NCI-H510A treated with DMSO at 0.1 percent for 48 hours (cell line): Measurements from ENCODE around the gene NUFIP2.
"Not testable (repeated sequence)": the region's sequence is repeated elsewhere in the genome, so short reads cannot be mapped to it uniquely, and the experiment has no call there.

Experiments
- DNase-seq: peaks from one replicate; lab custom pipeline; 2025; lab: John Stamatoyannopoulos, UW

The NUFIP2 gene, protein sequence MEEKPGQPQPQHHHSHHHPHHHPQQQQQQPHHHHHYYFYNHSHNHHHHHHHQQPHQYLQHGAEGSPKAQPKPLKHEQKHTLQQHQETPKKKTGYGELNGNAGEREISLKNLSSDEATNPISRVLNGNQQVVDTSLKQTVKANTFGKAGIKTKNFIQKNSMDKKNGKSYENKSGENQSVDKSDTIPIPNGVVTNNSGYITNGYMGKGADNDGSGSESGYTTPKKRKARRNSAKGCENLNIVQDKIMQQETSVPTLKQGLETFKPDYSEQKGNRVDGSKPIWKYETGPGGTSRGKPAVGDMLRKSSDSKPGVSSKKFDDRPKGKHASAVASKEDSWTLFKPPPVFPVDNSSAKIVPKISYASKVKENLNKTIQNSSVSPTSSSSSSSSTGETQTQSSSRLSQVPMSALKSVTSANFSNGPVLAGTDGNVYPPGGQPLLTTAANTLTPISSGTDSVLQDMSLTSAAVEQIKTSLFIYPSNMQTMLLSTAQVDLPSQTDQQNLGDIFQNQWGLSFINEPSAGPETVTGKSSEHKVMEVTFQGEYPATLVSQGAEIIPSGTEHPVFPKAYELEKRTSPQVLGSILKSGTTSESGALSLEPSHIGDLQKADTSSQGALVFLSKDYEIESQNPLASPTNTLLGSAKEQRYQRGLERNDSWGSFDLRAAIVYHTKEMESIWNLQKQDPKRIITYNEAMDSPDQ

DNA sequence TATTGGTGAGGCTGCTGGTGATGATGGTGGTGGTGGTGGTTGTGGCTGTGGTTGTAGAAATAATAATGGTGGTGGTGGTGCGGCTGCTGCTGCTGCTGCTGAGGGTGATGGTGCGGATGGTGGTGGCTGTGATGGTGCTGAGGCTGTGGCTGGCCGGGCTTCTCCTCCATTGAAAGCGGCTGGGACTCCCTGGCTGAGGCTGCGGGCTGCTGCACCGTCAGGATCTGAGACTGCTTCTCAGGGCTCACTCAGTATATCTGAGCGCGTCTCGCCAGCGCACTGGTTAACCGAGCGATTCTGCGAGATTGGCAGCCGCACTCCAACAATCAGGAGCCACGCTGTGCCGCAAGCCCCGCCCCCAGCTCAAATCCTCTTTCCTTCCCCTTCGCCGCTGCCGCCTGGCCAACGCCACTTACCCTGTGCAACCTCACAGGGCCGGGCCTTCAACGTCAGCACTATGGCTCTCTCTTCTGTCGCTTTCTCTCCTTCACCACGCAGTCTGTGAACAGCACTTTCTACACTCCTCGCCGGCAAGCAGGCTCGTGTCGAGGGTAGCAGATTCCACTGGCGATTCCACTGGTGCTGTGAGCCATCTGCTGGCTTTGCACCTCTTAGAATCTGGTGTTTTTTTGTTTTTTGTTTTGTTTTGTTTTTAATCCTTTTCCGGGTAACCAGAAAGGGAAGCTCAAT is at the start of gene NUFIP2:
TSS of gene NUFIP2 (minus strand) at position 259 of the 690 bp plus-strand sequence. CDS start at position 170, 89 bp downstream.
- DNase-seq, result peak; percentile 99

DNA sequence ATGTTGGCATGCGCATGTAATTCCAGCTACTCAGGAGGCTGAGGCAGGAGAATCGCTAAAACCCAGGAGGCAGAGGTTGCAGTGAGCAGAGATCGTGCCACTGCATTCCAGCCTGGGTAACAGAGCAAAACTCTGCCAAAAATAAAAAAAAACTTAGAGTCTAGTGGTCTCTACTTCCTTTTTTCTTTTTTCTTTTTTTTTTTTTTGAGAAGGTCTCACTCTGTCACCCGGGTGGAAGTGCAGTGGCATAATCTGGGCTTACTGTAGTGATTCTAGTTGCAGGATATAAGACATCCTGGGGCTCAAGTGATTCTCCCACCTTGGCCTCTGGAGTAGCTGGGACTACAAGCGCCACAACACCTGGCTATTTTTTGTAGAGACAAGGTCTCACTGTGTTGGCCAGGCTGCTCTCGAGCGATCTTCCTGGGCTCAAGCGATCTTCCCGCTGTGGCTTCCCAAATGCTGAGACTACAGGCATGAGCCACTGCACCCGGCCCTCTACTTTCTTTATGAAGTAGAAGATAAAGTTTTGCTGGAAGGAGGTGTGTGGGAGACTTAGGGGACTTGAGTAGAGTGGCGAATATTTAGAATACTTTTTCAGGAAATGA is 48.3 kb upstream of the NUFIP2 start:
- DNase-seq, result no peak

DNA sequence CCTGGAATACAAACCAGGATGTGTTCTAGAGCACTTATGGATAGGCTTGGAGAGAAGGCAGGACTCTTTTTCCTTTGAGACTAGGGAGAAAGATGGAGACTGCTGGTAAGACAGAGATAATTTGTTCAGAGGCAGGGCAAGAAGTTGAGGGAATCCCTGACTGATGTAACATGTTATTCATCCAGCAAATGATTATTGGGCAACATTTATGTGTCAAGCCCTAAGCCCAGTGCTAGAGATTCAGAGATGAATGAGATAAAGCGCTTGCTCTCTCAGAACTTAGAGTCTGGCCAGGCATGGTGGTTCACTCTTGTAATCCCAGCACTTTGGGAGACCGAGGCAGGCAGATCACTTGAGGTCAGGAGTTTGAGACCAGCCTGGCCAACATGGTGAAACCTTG is 47.8 kb upstream of the NUFIP2 start:
- DNase-seq, result no peak

DNA sequence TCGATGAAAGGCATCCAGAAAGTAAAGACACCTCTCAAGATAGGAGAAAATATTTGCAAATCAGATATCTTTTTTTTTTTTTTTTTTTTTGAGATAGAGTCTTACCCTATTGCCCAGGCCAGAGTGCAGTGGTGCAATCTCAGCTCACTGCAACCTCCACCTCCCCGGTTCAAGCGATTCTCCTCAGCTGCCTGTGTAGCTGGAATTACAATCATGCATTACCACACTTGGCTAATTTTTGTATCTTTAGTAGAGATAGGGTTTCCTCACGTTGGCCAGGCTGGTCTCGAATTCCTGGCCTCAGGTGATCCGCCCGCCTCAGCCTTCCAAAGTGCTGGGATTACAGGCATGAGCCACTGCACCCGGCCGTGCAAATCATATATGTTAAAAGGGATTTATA is 45.1 kb upstream of the NUFIP2 start:
- DNase-seq, result not testable (repeated sequence)

DNA sequence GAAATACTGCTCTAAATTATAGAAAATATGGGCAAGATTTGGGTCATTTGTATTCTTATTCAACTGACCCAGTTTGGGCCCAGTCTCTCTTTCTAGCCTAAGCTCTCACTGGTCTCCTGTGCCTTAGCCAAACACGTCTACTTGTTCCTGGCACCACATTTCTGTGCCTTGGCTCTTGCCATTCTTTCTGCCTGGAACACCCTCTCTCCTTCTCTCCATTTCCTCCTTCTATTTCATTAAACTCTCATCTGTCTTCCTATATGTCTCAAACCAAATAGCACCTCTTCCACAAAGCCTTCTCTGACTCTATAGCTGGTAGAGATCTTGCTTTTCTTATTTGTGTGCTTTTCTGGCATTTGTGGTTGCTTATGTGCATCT is 37.7 kb upstream of the NUFIP2 start:
- no peak for DNase-seq

DNA sequence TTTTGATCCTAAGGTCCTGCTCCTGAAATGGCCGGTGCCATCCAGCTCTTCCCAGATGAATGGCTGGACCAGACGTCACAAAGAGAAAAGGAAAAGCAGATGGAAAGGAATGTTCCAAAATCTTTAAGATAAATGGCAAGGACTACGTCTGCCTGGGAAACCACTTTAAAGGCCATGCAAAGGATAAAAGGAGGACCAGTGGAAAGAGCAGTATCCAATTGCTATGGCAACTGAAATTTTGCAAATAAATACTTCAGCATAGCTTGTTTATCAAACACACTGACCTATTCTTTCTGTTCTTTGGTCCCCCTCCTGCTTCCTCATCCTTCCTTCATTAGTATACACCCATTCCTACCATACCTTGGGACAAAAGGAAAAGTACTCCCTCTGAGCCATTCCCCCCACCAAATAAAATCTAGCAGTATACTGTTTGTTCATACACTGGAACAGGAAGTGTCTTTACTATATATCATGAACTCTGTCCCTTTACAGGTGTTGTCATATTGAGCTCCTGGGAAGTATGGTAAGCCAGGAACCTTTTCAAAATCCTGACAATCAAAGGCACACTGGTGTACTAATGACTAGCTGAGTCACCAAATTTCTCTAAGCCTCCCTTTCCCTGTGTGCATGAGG is 37.2 kb upstream of the NUFIP2 start:
- DNase-seq, result no peak

DNA sequence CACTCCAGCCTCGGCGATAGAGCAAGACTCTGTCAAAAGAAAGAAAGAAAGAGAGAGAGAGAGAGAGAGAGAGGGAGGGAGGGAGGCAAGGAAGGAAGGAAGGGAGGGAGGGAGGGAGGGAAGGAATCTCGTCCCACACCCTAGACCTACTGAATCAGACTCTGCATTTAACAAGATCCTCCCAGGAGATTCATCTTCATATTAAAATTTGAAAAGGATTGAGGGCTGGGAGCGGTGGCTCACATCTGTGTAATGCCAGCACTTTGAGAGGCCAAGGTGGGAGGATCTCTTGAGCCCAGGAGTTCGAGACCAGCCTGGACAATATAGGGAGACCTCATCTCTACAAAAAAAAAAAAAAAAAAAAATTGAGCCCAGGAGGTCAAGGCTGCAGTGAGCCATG is 33.5 kb upstream of the NUFIP2 start:
- DNase-seq, result no peak

DNA sequence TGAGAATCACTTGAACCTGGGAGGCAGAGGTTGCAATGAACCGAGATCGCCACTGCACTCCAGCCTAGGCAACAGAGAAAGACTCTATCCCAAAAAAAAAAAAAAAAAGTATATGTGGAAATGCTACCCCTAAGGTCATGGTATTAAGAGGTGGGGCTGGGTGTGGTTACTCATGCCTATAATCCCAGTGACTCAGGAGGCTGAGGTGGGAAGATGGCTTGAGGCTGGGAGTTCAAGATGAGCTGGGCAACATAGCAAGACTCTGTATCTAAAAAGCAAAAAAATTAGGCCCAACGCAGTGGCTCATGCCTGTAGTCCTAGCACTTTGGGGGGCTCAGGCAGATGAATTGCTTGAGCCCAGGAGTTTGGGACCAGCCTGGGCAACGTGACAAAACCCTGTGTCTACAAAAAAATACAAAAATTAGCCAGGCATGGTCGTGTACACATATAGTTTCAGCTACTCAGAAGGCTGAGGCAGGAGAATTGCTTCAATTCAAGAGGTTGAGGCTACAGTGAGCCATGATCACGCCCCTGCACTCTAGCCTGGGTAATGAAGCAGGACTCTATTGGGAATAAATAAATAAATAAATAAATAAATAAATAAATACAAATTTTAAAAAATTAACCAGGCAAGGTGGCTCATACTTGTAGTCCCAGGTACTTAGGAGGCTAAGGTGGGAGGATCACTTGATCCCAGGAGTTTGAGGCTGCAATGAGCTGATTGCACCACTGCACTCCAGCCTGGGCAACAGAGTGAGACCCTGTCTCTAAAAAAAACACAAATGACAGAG is 32.3 kb upstream of the NUFIP2 start:
- DNase-seq, result no peak

DNA sequence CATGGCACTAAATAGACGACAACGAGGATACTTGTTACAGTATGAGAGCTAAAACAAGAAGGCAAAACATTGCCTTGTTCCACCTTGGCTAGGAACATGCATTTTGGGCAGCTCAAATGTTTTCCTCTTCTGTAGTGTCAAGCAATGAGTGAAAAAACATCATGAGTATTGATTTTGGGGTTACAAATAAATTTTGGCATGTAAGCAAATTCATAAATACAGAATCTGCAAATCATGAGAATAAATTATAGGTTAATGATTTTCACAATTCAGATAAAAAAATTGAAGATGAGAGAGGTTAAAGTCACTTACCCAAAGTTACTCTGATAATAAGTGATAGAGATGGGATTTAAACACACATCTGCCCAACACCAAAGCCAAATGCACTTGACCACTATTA is 28.4 kb upstream of the NUFIP2 start:
- no peak for DNase-seq

DNA sequence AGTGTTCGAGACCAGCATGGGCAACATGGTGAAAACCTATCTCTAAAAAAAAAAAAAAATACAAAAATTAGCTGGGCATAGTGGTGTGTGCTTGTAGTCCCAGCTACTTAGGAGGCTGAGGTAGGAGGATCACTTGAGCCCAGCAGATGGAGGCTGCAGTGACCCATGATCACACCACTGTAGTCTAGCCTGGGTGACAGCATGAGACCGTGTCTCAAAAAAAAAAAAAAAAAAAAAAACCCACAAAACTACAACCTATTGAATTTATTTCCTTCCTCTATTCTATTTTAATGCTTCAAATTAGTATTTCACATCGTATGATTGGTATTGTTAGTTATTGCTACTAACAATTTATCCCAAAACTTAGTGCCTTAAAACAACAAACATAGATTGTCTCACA is 9.4 kb upstream of the NUFIP2 start:
- DNase-seq, result no peak

DNA sequence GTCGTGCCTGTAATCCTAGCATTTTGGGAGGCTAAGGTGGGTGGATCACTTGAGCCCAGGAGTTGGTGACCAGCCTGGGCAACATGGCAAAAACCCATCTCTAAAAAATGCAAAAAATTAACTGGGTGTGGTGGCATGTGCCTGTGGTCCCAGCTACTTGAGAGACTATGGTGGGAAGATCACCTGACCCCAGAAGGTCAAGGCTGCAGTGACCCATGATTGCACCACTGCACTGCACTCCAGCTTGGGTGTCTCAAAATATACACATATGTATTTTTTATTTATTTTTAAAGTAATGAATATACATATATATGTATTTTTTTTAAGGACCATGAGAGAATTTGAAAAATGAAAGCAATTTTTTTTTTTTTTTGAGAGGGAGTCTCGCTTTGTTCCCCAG is 5.1 kb upstream of the NUFIP2 start:
- no peak for DNase-seq

DNA sequence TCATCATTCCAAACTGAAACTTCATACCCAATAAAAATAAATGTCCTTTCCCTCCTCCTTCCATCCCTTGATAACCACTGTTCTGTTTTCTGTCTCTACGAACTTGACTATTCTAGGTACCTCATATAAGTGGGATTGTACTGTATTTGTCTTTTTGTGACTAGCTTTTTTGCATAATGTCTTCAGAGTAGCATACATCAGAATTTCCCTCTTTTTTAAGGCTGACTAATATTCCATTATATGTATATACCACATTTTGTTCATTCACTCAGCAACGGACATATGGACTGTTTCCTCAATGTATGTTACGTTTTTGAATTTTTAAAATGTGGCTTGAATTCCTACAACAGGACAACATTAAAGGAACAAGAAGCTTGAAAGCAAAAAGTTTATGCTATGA is 1.5 kb upstream of the NUFIP2 start:
- DNase-seq, result no peak

DNA sequence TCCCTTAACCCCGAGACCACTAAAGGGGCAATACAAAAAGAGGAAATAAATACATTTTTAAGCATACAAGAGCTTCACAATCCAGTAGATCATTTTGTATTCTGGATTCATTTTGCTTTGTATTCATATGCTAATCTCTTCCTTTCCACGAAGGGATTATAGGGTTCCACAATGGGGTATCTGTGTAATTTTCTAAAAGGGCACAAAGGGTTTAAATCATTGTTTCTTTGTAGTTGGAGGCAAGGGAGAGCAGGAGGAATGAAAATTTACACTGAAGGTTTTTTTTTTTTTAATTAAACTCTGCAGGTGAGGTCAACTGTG is 592 bp upstream of the NUFIP2 start:
- DNase-seq, result peak; percentile 60

DNA sequence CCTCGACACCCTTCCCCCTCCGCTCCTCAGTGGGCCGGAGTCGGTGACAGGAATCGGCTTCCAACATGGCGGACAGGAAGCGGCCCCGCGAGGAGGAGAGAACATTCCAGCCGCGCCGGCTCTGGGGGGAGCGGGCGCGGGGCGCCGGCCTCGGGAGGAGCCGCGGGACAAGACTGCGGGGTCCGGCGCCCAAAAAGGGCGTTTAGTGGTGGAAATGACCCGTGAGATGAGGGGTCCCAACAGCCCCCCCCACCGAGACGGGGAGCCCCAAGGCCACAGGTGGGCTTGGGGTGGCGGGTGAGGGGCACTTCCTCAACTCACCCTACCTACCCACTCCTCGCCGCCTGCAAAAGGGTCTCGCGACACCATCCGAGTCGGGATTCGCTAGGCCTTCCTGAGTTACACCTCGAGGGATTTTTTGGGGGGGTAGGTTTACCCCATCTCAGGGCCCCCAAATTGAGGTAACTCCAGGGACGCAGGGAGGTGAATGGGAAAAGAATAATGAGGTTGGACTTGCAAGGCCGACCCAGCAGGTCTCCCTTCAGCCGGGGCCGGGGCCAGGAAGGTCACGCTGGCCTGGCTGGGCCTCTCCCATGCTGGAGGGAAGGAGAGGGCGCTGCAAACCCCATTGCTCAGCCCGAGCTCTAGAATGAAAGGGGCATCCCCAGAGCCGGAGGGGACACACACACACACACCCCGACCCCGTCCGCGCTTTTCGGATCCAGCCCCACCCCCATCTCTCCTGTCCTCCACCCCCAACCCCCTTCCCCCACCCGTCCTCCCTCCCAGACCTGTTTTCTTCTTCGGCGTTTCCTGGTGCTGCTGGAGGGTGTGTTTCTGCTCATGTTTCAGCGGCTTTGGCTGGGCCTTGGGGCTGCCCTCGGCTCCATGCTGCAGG is 707 bp downstream of the NUFIP2 start:
- DNase-seq, result peak; percentile 66

DNA sequence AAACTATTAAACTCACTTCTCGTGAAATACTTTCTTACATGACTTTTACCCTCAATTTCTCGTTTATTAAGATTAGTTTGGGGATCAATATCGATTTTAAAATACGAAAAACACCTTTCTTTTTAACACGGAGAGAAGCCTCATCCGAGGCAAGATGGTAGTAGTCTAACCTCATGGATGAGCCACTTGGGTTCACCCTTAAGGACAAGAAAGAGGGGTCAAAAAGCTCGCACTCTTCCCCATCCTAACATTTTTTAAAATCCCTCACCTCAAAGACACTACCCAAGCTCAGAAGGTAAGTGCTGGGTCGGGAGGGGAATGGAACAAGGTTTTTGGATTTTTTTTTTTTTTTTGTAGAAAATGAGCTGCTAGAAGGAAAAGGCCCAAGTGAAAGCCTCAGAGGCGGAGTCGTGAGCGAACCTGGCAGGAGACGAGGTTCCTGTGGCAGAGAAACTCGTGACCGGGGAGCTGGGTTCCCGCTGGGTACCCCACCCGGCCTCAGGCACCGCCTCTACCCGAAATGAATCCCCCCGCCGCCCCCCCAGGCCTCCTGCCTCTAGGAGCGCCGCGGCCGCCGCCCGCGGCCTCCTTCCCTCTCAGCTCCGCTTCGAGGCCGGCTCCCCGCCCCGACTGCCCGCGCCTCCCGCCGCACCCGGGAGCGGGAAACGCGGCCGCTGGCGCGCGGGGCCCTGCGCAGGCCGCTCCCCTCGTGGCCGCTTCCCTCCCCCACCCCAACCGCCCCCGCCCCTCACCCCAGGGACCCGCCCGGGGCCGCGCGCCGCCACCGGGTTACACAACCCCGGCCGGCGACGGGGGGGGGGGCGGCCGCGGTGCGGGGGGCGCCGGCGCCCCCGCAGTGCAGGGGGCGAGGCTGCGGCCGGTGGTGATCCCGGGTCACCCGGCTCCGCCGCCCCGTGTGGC is 1.6 kb downstream of the NUFIP2 start:
- DNase-seq, result peak; percentile 15

DNA sequence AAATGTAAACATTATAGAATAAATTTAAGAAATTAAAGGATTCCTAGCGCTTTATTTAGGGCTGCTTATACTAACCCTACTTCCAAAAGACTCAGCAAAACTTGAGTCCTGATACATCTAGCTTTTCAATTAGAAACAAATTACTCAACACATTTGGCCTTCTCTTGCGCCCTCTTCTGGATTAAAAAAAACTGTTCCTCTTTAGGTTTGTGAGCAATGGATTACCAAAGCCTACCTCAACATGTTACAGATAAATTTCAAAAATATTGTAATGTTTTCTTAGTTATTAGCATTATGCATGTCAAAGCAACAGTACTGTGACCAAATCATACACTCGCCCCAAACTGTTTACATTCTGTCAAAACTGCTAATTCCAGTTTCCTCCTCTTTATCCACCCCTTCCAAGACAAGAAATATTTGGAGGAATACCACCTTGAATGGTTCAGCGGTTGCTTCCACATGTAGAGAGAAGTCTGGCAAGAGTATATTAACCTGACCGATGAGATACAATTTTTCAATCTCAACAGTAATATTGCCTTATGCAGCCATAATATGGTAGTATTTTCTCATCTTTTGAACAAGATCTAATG is 2.7 kb downstream of the NUFIP2 start:
- peak; percentile 83 for DNase-seq

DNA sequence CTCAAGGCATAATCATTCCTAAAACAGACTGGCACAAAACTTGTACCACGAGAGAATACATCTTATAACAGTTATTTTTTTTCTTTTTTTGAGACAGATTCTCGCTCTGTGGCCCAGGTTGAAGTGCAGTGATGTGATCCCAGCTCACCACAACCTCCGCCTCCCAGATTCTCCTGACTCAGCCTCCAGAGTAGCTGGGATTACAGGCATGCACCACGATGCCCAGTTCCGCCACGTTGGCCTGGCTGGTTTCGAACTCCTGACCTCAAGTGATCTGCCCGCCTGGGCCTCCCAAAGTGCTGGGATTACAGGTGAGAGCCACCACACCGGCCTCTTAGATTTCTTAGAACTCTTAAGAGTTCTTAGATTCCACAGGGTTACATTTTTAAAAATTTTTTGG is 4.1 kb downstream of the NUFIP2 start:
- no peak for DNase-seq

DNA sequence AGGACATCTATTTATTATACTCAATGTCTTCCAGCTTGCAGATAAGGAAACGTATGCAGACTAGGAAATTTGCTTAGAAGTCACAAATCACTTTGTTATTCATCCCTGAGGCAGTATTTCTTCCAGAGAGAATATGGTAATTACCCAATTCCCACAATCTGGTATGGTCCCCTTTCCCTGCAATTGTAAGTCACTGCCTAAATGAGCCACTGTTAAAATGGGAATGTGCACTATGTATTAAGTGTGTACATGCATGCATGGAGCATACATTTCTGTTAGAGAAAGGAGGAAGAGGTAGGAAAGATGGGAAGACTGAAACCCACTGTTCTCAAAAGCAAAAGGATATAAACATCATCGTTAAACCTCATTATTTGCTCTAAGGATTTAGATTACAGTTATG is 10.0 kb downstream of the NUFIP2 start:
- DNase-seq, result no peak

DNA sequence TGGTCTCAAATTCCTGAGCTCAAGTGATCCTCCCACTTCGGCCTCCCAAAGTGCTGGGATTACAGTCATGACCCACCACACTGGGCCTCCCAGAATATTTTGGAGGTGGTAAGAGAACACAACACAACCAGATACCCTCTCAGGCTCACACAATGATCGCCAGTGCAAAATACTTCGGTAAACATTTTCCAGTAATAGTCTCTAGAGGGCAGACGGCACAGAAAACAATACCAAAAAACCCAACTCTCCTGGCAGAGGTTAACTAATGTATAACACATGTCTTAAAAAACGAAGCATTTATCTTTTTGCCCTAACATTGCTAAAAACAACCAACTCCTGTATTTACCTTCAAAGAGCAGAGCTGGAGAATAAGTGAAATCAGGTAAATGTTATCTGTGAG is 10.5 kb downstream of the NUFIP2 start:
- DNase-seq, result no peak
